Measurements from ENCODE around the gene DGKA.

GRCh38 chr12:55912908-55913307 is 18.1 kb upstream of the DGKA start:
- TF ChIP-seq CTCF (IDR thresholded peaks at IDR 0.05 in 4 of 5, conservative IDR thresholded peaks at IDR 0.05 in 1 of 5), result no peak
- no peak for TF ChIP-seq POLR2A (IDR thresholded peaks at IDR 0.05)
